Colon (tissue), 2 donors: ENCODE results near the gene WWOX.

Experiments
- FAIRE-seq: peaks from 2 replicates; lab custom pipeline; 2012; peaks lifted over from hg19 to GRCh38; lab: Jason Lieb, UNC
- donor health status: control.
- donor health status: control.

Gene WWOX

GRCh38 chr16:79155904-79156303 is 1056.5 kb downstream of the WWOX start:
- no peak for FAIRE-seq

GRCh38 chr16:79156761-79157160 is 1057.3 kb downstream of the WWOX start:
- FAIRE-seq = no peak

GRCh38 chr16:79158337-79158736 is 1058.9 kb downstream of the WWOX start:
- FAIRE-seq = no peak

GRCh38 chr16:79159261-79160049 is 1060.0 kb downstream of the WWOX start:
- FAIRE-seq = no peak

GRCh38 chr16:79162977-79163376 is 1063.5 kb downstream of the WWOX start:
- FAIRE-seq = no peak

- no peak for FAIRE-seq
Measured at GRCh38 chr16:79163691-79164387, 1064.4 kb downstream of the WWOX start.

- no peak for FAIRE-seq
Measured at GRCh38 chr16:79164388-79164995, 1065.0 kb downstream of the WWOX start.

GRCh38 chr16:79165079-79165478 is 1065.6 kb downstream of the WWOX start:
- FAIRE-seq = no peak

GRCh38 chr16:79165506-79165905 is 1066.1 kb downstream of the WWOX start:
- no peak for FAIRE-seq

GRCh38 chr16:79167893-79168292 is 1068.4 kb downstream of the WWOX start:
- FAIRE-seq = no peak

- FAIRE-seq = no peak
Measured at GRCh38 chr16:79168321-79168720, 1068.9 kb downstream of the WWOX start.

- no peak for FAIRE-seq
Measured at GRCh38 chr16:79169239-79169638, 1069.8 kb downstream of the WWOX start.

GRCh38 chr16:79170555-79171246 is 1071.2 kb downstream of the WWOX start:
- no peak for FAIRE-seq

- FAIRE-seq = no peak
Measured at GRCh38 chr16:79171504-79171903, 1072.0 kb downstream of the WWOX start.

GRCh38 chr16:79171931-79172705 is 1072.7 kb downstream of the WWOX start:
- FAIRE-seq = no peak

- no peak for FAIRE-seq
Measured at GRCh38 chr16:79172976-79173500, 1073.6 kb downstream of the WWOX start.

GRCh38 chr16:79173919-79174318 is 1074.5 kb downstream of the WWOX start:
- no peak for FAIRE-seq

- FAIRE-seq = no peak
Measured at GRCh38 chr16:79175286-79176057, 1076.0 kb downstream of the WWOX start.

- no peak for FAIRE-seq
Measured at GRCh38 chr16:79177018-79177417, 1077.6 kb downstream of the WWOX start.

GRCh38 chr16:79181419-79181818 is 1082.0 kb downstream of the WWOX start:
- FAIRE-seq = no peak

GRCh38 chr16:79182616-79183015 is 1083.2 kb downstream of the WWOX start:
- no peak for FAIRE-seq
